HTERT RPE-1 (cell line): ENCODE data around the gene TRIM74.
"Not testable (repeated sequence)": the region's sequence is repeated elsewhere in the genome, so short reads cannot be mapped to it uniquely, and the experiment has no call there.

ENCODE experiments used
- in situ Hi-C: fragments of 300-500 bp; cut with MboI; formaldehyde crosslinking; loops from 4 replicates; pipeline ENCODE4 v1.14.3; 2020; ENCODE audit warnings: low sequenced_read_pairs

Gene TRIM74

DNA sequence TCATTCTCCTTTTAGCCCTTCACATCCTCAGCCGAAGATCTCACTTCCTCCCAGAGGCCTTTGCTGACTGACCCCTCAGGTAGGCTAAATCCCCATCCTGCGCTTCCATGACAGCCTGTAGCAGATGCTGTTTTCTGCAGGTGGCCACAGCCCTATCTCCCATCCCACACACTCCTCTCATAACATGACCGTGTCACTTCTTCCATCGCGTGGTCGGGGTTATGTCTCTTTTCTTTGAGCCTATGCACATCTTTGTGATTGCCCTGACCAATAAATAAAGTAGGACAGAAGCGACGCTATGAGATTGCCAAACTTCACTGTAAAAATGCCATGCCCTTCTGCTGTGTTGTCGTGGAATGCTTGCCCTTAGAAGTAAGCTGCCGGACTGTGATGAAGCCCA lies 55.5 kb downstream of the TRIM74 start:
- in situ Hi-C loops, result not testable (repeated sequence)

GRCh38 chr7:72911395-72911794 lies 57.9 kb downstream of the TRIM74 start:
- in situ Hi-C loops, result not testable (repeated sequence)
